ENCODE results near the gene KLHL40. TPM values are rescaled to one million over a fixed set of nuclear protein-coding genes. Genes with fewer than 3 reads are reported as not detected.

Gene KLHL40
- total RNA-seq, 4 donors from 2014 or later, result 0.17 TPM; not detected in 3

DNA sequence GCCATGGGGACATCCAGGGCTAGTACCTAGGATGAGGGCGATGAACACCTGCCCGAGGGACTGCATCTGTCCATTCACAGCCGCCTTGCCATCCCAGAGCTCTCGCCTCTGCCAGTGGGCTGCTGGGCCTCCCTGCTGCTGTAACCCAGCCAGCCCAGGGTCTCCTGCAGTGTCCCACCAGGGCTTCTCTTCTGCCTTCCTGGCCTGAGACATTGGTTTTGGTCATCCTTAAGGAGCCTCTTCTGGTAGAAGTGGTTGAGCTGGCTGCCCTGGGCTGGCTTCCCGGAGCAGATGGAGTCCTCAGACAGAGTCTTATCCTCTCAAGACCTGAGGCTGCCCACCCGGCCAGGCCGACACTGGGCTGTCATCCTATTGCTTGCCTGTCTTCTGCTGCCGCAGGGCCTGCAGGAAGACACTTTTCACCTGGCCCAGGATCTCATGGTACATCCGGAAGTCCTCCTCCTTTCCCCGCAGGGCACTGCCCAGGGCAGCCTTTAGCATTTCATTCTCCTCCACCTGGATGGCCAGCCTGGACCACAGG lies 23.3 kb downstream of the KLHL40 start:
- DNase-seq (ENCODE audit: extremely low spot score), result no peak
- WGBS, result 95% methylated on average over 8 of the region's 10 CpGs
- no peaks in the 10 kb centered on the region for H3K9me3 ChIP-seq
- no peaks in the 10 kb centered on the region for H3K36me3 ChIP-seq
- TF ChIP-seq EP300 (IDR thresholded peaks at IDR 0.05) (no peak), POLR2AphosphoS5 (IDR thresholded peaks at IDR 0.05) (no peak), POLR2A (IDR thresholded peaks at IDR 0.05; ENCODE audit: low read depth) (no peak)
- TF ChIP-seq, protein P1, sequence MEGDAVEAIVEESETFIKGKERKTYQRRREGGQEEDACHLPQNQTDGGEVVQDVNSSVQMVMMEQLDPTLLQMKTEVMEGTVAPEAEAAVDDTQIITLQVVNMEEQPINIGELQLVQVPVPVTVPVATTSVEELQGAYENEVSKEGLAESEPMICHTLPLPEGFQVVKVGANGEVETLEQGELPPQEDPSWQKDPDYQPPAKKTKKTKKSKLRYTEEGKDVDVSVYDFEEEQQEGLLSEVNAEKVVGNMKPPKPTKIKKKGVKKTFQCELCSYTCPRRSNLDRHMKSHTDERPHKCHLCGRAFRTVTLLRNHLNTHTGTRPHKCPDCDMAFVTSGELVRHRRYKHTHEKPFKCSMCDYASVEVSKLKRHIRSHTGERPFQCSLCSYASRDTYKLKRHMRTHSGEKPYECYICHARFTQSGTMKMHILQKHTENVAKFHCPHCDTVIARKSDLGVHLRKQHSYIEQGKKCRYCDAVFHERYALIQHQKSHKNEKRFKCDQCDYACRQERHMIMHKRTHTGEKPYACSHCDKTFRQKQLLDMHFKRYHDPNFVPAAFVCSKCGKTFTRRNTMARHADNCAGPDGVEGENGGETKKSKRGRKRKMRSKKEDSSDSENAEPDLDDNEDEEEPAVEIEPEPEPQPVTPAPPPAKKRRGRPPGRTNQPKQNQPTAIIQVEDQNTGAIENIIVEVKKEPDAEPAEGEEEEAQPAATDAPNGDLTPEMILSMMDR (IDR thresholded peaks at IDR 0.05), result no peak
- peaks cover 0 to 7% (median 0%) of the 10 kb centered on the region in 4 donors for H3K27me3 ChIP-seq
- intact Hi-C loops (cut with DNase I), result no loop called here
- H3K4me3 ChIP-seq, result no peak overlapping the region
- H3K4me1 ChIP-seq, result peaks cover 0 to 6% (median 0%) of the 10 kb centered on the region in 4 donors
- H3K27ac ChIP-seq (replicated peaks in 1 of 4), result no peak overlapping the region

DNA sequence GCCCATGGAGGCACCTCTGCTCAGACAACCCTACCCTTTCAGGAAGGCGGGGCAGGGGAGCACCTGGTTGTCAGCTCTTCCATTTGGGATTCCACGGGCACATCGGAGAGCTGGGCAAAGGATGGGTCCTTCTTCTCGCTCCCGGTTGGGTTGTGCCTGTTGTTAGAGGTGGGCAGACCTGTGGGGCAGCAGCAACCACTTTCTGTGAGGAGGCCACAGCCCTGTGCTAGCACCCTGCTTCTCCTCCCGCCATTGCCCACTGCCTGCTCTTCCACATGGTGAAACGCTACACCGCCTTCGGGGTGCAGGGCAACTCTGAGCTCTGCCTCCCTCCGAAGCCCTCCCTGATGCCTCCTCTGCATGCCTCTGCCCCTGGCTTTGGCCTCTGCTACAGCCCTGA lies 24.3 kb downstream of the KLHL40 start:
- H3K4me1 ChIP-seq, result peaks cover 0 to 6% (median 0%) of the 10 kb centered on the region in 4 donors
- WGBS, result 88% methylated on average over 9 of the region's 10 CpGs
- no peak for DNase-seq (ENCODE audit: extremely low spot score)
- TF ChIP-seq, protein P1 (IDR thresholded peaks at IDR 0.05), result no peak
- TF ChIP-seq EP300 (IDR thresholded peaks at IDR 0.05) (no peak), POLR2A (IDR thresholded peaks at IDR 0.05; ENCODE audit: low read depth) (no peak), POLR2AphosphoS5 (IDR thresholded peaks at IDR 0.05) (no peak)
- H3K27me3 ChIP-seq, result peaks cover 0 to 7% (median 0%) of the 10 kb centered on the region in 4 donors
- no peaks in the 10 kb centered on the region for H3K36me3 ChIP-seq
- no peak overlapping the region for H3K27ac ChIP-seq (replicated peaks in 1 of 4)
- no peak overlapping the region for H3K4me3 ChIP-seq
- intact Hi-C loops (cut with DNase I), result no loop called here
- no peaks in the 10 kb centered on the region for H3K9me3 ChIP-seq

DNA sequence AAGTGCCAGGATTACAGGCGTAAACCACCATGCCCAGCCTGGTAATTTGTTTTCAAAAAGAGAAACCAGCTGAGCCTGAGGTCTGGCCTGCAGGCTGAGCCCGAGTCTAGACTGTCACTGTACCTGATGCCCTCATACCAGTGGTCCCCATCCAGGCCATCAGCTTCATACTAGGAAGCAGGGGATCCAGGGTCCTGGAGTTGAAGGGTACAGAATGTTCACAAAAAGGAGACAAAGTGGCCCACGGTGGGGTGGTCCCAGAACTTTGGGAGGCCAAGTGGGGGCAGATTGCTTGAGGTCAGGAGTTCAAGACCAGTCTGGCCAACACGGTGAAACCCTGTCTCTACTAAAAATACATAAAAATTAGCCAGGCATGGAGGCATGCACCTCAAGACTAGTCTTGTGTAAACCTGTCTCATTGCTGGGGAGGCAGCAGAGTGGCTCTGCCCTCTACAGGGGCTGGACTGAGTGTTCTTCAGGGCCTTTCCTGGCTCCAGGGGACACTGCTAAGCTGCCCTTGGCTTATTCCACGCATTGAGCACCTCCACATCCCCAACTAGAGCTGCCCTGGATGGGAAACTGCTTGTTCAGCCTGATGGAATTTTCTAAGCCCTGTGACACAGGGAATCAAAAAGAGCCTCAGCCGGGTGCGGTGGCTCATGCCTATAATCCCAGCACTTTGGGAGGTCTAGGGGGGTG lies 25.1 kb downstream of the KLHL40 start:
- H3K4me1 ChIP-seq, result peaks cover 0 to 6% (median 0%) of the 10 kb centered on the region in 4 donors
- no peak for DNase-seq (ENCODE audit: extremely low spot score)
- intact Hi-C loops (cut with DNase I), result no loop called here
- 76% methylated on average over 6 of the region's 7 CpGs for WGBS
- H3K27ac ChIP-seq (replicated peaks in 1 of 4), result no peak overlapping the region
- H3K36me3 ChIP-seq, result no peaks in the 10 kb centered on the region
- H3K9me3 ChIP-seq, result no peaks in the 10 kb centered on the region
- H3K27me3 ChIP-seq, result peaks cover 0 to 7% (median 0%) of the 10 kb centered on the region in 4 donors
- H3K4me3 ChIP-seq, result no peak overlapping the region
- TF ChIP-seq, protein P1 (IDR thresholded peaks at IDR 0.05), result no peak
- TF ChIP-seq POLR2AphosphoS5 (IDR thresholded peaks at IDR 0.05) (no peak), POLR2A (IDR thresholded peaks at IDR 0.05; ENCODE audit: low read depth) (no peak), EP300 (IDR thresholded peaks at IDR 0.05) (no peak)

DNA sequence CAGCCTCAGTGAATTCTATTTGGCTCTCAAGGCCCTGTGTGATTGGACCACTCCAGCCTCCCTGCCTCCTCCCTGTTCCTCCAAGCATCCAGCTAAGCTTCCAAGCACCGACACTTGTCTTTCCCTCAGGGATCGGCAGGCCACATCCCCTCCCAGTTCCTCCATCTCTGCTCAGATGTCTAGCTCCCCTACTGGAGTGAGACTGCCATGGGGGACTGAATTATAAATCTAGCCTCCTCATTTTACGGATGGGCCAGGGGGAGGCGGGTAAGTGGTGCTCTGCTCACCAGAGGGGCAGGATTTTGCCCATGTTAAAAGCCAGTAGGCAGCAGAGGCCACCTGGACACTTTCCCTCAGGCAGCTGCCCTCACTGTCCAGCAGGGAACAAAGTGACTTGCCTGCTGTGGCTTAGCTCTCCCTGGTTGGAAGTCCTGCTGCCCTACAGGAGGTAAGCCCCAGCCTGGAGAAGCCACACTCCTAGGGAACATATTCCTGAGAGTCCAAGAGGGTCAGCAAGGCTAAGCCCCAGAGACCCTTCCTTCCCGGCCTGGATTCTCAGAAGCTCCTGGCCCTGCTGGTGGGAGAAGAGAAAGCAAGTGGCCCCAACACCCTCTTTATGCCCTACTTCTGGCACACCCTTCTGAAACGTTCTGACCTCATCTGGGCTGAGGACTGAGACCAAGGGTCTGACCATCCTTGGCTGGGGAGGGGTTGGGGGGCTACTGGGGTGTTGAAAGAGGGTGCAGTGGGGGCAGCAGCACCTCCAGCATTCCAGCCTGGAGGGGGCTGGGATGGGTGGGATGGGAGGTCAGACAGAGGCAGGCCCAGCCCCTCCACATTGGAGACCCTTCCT lies 26.4 kb downstream of the KLHL40 start:
- Histone ChIP-seq H3K4me1 (no peaks in the 10 kb centered on the region), H3K4me3 (no peak overlapping the region), H3K27me3 (peaks cover 0 to 7% (median 0%) of the 10 kb centered on the region in 4 donors), H3K9me3 (no peaks in the 10 kb centered on the region), H3K36me3 (no peaks in the 10 kb centered on the region), H3K27ac (replicated peaks in 1 of 4) (no peak overlapping the region)
- TF ChIP-seq POLR2A (IDR thresholded peaks at IDR 0.05; ENCODE audit: low read depth) (no peak), EP300 (IDR thresholded peaks at IDR 0.05) (no peak)
- intact Hi-C loops (cut with DNase I), result no loop called here
- no peak for DNase-seq (ENCODE audit: extremely low spot score)
- WGBS, result 68% methylated on average over 6 of the region's 6 CpGs

DNA sequence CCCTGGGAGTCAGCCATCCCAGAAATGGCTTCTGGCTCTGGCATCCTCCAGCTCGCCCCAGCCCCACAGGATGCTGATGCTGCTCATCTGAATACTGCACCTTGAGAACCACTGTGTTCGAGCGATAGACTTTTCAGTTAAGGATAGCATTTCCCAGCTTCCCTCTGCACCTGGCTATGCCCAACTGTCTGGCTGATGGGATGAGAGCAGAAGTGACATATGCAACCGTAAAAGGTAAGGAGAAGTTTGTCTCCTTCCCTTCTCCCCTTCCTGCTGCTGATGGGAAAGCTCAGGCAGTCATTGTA lies 27.0 kb downstream of the KLHL40 start:
- no peaks in the 10 kb centered on the region for H3K4me1 ChIP-seq
- no peaks in the 10 kb centered on the region for H3K36me3 ChIP-seq
- intact Hi-C loops (cut with DNase I), result no loop called here
- H3K4me3 ChIP-seq, result no peak overlapping the region
- no peak for DNase-seq (ENCODE audit: extremely low spot score)
- no peaks in the 10 kb centered on the region for H3K9me3 ChIP-seq
- peaks cover 0 to 7% (median 0%) of the 10 kb centered on the region in 4 donors for H3K27me3 ChIP-seq
- no peak overlapping the region for H3K27ac ChIP-seq (replicated peaks in 1 of 4)
- WGBS, result 100% methylated on average over 1 of the region's 4 CpGs
- TF ChIP-seq POLR2A (IDR thresholded peaks at IDR 0.05; ENCODE audit: low read depth) (no peak), POLR2AphosphoS5 (IDR thresholded peaks at IDR 0.05) (no peak), EP300 (IDR thresholded peaks at IDR 0.05) (no peak)
- TF ChIP-seq, protein P1 (IDR thresholded peaks at IDR 0.05), result no peak

Data from esophagus muscularis mucosa (tissue), 4 donors.